NCI-H2227 (cell line): ENCODE measurements around the gene FHOD1.

ENCODE experiments used
- DNase-seq: peaks from one replicate; lab custom pipeline; 2025; ENCODE audit not compliant: unreplicated experiment; lab: John Stamatoyannopoulos, UW

The FHOD1 gene

DNA sequence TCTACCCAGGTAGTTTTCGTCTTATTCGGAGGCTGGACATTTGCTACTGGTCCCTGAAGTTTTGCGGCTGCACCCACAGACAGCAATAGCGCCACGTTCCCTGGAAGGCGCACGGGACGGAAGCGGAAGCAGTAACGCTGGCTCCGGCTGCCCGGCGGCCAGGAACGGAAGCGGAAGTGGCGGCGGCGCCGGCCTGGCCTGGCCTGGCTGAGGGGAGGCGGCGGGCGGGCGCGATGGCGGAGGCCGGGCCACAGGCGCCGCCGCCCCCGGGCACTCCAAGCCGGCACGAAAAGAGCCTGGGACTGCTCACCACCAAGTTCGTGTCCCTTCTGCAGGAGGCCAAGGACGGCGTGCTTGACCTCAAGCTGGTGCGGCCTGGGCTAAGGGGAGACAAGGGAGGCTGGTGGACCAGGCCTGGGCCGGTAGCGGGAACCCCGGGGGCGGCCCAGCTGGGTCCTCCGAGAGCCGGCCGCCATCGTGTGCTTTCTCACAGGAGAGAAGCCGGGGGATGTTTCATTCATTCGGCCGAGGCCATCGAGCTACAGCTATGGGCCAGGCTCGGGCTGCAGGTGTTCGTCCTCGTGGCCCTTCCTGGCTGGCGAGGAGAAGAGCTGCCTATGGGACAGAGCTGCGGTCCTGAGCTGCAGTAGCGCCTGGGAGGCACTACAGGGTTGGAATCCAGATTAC, 55.1 kb downstream of the FHOD1 start, which contains the start of gene E2F4:
E2F4 (plus strand) TSS at position 161 of the 687 bp plus-strand sequence; CDS start at position 234, 73 bp downstream.
- peak; percentile 91 for DNase-seq

- no peak for DNase-seq
These were observed 55.8 kb downstream of the FHOD1 start for GRCh38 chr16:67191411-67191994.

GRCh38 chr16:67190448-67191399, 56.6 kb downstream of the FHOD1 start:
- no peak for DNase-seq

- DNase-seq: no peak
These were observed 57.2 kb downstream of the FHOD1 start, which contains the start of gene EXOC3L1 for GRCh38 chr16:67190041-67190440. EXOC3L1 (minus strand) TSS chr16:67190136; CDS start chr16:67189676, 460 bp downstream.

DNA sequence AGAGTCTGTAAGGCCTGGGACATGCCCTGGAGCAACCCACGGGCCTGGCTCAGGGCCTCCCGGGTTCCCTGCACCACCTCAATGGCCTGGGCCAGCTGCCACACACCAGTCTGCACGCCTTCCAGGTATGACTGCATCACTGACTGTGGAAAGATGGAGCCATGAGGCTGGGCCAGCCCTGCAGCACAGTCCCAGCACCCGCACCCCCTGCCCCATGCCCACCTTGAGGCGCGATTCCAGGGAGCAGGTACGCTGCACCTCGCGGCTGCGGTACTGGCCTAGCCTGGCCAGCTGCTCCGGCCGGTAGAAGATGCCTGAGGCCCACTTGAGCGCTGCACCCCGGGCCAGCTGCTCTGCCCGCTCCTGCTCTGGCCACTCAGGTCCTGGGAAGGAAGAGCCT, 58.5 kb downstream of the FHOD1 start:
- DNase-seq: no peak

GRCh38 chr16:67188323-67188722, 59.0 kb downstream of the FHOD1 start:
- DNase-seq: no peak

DNA sequence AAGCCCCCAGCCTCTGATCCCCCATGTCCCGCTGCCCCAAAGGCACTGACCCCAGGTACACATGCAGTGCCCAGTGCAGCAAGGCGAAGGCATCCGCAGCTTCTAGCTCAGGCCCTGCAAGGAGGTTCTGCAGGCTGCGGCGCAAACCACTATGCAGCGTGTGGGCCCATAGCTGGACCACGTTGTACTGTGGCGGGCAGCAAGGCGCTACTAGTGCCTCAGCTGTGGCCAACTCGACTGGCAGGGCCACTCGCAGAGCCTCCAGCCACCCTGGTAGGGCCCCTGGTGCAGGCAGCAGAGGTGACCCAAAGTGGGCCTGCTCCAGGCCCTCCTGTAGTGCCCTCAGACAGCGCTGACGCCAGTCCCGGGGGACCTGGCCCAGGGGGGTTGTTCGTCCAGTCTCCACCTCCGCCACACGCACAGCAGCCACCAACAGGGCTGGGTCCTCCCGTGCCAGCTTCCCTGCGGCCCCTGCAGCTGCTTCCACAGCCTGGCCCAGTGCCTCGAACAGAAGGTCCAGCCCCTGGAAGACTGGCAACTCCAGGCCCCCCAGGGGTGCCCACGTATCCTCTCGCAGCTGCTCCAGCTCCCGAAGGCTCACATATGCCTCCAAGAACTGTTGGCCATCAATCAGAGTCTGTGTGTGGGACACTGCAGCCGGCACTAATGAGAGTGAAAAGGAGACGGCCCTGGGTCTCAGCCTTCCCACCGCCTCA, 59.9 kb downstream of the FHOD1 start:
- no peak for DNase-seq

DNA sequence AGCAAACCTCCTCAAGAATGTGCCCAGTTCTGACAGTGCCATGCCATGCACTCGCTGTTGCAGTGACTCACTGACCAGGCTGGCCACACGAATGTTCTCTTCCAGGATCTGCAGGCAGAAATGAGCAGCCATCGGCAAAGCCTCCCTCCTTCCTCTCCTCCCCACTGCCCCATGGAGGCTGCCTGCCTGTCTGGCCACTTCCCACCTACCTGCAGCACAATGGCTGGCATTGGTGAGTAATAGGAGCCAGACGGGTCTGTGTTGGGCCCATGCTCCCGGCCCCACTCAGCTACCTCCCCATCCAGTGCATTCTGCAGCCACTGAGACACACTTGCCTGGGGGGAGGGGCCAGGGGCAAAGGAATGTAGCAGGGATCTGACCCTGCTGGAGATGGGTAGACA, 60.7 kb downstream of the FHOD1 start:
- DNase-seq: no peak

DNA sequence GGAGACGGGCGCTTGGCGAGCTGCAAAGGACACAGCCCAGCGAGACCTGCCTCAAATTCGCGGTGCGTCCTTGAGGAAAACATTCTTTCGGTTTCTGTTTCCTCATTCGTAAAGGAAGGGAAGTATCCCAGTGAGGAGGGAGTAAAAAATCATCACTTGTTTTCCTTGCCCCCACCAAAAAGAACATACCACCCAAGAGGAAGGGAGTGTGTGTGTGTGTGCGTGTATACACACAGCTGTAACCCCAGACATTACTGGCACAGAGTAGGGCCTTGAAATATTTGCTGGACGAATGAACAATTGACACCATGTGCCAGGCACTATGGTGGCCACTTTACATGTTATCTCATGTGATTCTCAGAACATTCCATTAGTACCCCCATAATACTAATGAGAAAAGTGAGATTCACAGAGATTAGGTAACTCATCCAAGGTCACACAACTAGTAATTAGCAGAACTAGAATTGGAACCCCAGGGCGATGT, 61.6 kb downstream of the FHOD1 start:
- no peak for DNase-seq

DNA sequence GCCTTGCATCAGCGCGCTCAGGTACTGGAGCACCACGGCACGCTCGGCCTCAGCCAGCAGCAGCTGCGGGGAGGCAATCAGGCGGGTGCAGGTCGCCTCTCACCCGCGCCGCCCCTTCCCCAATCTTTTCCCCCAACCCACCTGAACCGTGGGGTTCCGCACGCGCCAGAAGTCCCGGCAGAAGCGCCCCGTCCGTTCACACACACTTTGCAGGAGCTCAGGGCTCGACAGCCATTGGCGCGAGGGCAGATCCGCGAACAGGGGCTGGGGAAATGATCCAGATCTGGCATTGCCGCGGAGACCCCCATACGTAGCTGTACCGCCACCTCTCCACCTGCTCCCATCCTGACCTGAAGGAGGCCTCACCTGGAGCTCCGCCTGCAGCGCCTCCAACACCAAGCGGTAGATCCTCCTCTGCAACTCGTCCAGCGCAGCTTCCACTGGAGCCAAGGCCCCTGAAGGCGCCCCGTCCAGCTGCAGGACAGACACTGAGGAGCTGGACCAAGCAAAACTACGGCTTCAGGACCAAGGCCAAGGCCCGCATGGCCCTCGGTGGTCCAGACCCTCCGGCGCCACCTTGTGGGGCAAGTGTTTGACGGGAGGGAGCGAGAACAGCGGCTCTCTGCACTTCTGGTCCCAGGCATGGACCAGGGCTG, 62.2 kb downstream of the FHOD1 start:
- DNase-seq: peak; percentile 67

- DNase-seq: peak; percentile 70
These were observed 62.8 kb downstream of the FHOD1 start for GRCh38 chr16:67184453-67184994.

- peak; percentile 97 for DNase-seq
These were observed 63.4 kb downstream of the FHOD1 start, which contains the start of gene MATCAP1 for GRCh38 chr16:67183627-67184452. MATCAP1 (minus strand) TSS chr16:67183963; CDS start chr16:67180610, 3,353 bp downstream.

GRCh38 chr16:67183284-67183626, 64.0 kb downstream of the FHOD1 start:
- DNase-seq: no peak

DNA sequence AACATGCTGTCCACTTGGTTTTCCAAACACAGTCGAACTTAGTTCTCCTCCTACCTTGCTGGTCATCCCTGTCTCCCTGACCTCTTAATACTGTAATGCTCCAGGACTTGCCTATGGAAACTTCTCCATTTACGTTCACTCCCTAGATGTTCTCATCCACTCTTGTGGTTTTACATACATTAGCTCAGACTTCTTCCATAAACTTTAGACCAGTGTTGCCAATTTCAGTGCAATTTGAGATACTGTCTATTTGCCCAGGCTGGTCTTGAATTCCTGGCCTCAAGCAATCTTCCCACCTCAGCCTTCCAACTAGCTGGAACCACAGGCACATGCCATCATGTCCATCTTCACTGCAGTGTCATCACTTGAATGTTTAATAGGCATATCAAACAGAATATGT, 65.0 kb downstream of the FHOD1 start:
- no peak for DNase-seq

DNA sequence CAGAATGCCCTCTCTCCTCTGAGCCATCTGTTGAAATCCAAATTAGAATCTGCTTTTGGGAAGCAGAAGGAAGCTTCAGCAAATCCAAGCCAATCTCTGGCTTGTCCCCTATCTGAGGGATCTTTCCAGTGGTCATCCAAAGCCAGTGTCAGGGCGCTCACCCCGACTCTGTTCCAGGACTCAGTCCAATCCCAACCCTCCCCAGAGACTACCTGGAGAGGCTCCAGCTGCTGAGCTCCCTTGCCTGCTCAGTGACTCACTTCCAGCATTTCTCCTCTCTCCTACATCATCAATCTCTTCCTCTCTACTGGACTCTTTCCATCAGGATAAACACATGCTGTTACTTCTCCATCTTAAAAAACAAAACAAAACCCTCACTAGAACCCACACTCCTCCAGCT, 65.9 kb downstream of the FHOD1 start:
- no peak for DNase-seq

DNA sequence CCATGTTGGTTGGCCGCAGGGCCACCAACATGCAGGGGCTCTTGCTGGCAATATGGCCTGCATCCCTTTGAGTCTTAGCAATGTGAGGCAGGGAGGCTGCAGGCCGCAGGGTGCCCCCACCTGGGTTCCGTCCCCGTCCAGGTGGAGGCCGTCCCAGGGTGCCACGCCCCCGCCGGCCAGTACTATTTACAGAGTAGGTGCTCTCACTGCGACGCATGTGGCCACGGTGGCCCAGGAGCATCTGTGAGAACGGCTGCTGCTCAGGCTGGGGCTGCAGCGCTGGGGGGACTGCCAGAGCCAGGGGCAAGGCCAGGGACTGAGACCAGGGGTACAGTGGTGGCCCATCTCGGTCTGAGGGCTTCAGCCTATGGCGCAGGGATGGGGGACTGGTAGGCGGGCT, 67.1 kb downstream of the FHOD1 start:
- no peak for DNase-seq

DNA sequence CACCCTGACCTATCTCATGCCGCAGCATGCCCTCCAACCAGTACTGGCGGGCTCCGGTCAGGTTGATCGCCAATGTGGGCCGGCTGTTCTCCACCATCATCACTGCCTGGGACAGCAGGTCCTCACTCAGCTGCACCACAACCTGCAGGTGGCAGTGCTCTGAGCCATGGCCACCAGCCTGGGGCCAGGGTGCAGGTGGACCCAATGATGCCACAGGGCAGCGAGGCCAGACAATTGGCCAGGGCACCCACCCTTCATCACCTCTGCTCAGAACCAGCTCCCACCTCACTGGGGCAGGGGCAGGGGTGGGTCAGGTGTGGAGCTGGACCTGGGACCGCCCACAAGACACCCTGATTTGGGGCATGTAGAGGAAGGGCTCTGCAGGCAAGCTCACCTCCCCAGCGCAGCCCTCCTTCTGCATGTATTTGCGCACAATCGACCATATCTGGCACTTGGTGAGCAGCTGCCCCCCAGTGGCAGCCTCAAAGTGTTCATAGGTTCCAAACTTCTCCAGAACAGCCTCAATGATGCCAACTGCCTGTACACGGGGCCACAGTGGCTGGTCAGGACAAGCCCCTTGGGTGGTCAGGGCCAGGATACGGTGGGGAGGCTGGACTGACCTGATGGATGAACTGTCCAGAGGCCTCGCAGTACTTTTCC, 67.7 kb downstream of the FHOD1 start:
- DNase-seq: no peak
